IMR-90 (cell line): ENCODE results near the gene CEACAM8. TPM values are rescaled to one million over a fixed set of nuclear protein-coding genes. Genes with fewer than 3 reads are reported as not detected.

ENCODE experiments used
- ATAC-seq: fragments of 200-7000 bp; cut with Tn5 transposase; 2 replicates; pipeline ENCODE4 v1.9.1; 2020; ENCODE audit warnings: low read depth, mild to moderate bottlenecking, moderate library complexity
- BruUV-seq: library from RNA; stranded (reverse); fragments of 400-500 nt; replicated peaks from 2 replicates; lab custom pipeline; 2021; lab: Mats Ljungman, UMichigan
- CTCF ChIA-PET: fragments of 300-600 bp; formaldehyde crosslinking; extraction: SDS; loops from one replicate; lab custom pipeline; 2021; ENCODE audit warnings: antibody characterized with exemption; lab: Yijun Ruan, JAX
- POLR2A ChIA-PET: fragments of 300-600 bp; sonication (Branson Sonifier 250); formaldehyde crosslinking; loops from one replicate; lab custom pipeline; 2022; ENCODE audit warnings: antibody characterized with exemption; ENCODE audit not compliant: unreplicated experiment; lab: Charles Lee
- DNase-seq: peaks from one replicate; pipeline ENCODE4 v3.0.0; 2013
- H2AFZ ChIP-seq: replicated peaks from 2 replicates; pipeline ENCODE3; 2013; ENCODE audit warnings: low read length, mild to moderate bottlenecking; ENCODE audit not compliant: poor library complexity
- H2AK5ac ChIP-seq: 2 replicates; pipeline ENCODE4 v1.6.1; 2013; ENCODE audit warnings: low read depth, low read length, inconsistent platforms
- H2AK9ac ChIP-seq: replicated peaks from 2 replicates; pipeline ENCODE3; 2013; ENCODE audit warnings: mild to moderate bottlenecking, low read depth, low read length, moderate library complexity; ENCODE audit not compliant: poor library complexity
- H2BK120ac ChIP-seq: 2 replicates; pipeline ENCODE4 v1.6.1; 2013; ENCODE audit warnings: low read depth, low read length, inconsistent platforms
- H2BK15ac ChIP-seq: 3 replicates; pipeline ENCODE4 v1.6.1; 2013; ENCODE audit warnings: low read depth, low read length, inconsistent platforms
- H2BK20ac ChIP-seq: 2 replicates; pipeline ENCODE4 v1.6.1; 2013; ENCODE audit warnings: low read depth, mild to moderate bottlenecking, inconsistent platforms, low read length, moderate library complexity
- H2BK5ac ChIP-seq: 2 replicates; pipeline ENCODE4 v1.6.1; 2013; ENCODE audit warnings: mild to moderate bottlenecking, low read depth, low read length, inconsistent platforms; ENCODE audit not compliant: poor library complexity, severe bottlenecking
- H3K14ac ChIP-seq: replicated peaks from 2 replicates; pipeline ENCODE4 v1.6.1; 2013; ENCODE audit warnings: low read depth, low read length, inconsistent platforms
- H3K18ac ChIP-seq: 2 replicates; pipeline ENCODE4 v1.6.1; 2013; ENCODE audit warnings: low read depth, low read length, control low read depth
- H3K23ac ChIP-seq: 2 replicates; pipeline ENCODE4 v1.6.1; 2013; ENCODE audit warnings: low read depth, low read length, inconsistent platforms
- H3K27ac ChIP-seq: 2 replicates; pipeline ENCODE4 v1.5.1; 2013; ENCODE audit warnings: mild to moderate bottlenecking, control low read depth, low read length; ENCODE audit not compliant: insufficient read depth
- H3K27me3 ChIP-seq: 2 replicates; pipeline ENCODE4 v1.6.1; 2013; ENCODE audit warnings: low read length; ENCODE audit not compliant: control insufficient read depth, insufficient read depth
- H3K36me3 ChIP-seq: 2 replicates; pipeline ENCODE4 v1.6.1; 2013; ENCODE audit warnings: low read length, mixed read lengths; ENCODE audit not compliant: control insufficient read depth, insufficient read depth
- H3K4ac ChIP-seq: 2 replicates; pipeline ENCODE4 v1.6.1; 2013; ENCODE audit warnings: low read depth, low read length, inconsistent platforms
- H3K4me1 ChIP-seq: 2 replicates; pipeline ENCODE4 v1.6.1; 2013; ENCODE audit warnings: low read length, mixed read lengths; ENCODE audit not compliant: control insufficient read depth, insufficient read depth
- H3K4me2 ChIP-seq: 2 replicates; pipeline ENCODE4 v1.6.1; 2013; ENCODE audit warnings: low read depth, mild to moderate bottlenecking, control low read depth, low read length, moderate library complexity
- H3K4me3 ChIP-seq: 2 replicates; pipeline ENCODE4 v1.5.1; 2013; ENCODE audit warnings: low read depth, mild to moderate bottlenecking, control low read depth, low read length, moderate library complexity; ENCODE audit not compliant: insufficient read depth
- H3K56ac ChIP-seq: 2 replicates; pipeline ENCODE4 v1.6.1; 2013; ENCODE audit warnings: low read length, inconsistent platforms; ENCODE audit not compliant: insufficient read depth; ENCODE audit errors: extremely low read depth
- H3K79me1 ChIP-seq, 2 experiments: 2 replicates each; pipeline ENCODE4 v1.6.1; 2013; ENCODE audit warnings: low read length in 2 of 2, inconsistent platforms in 1 of 2, low read depth in 1 of 2
- H3K9ac ChIP-seq: 2 replicates; pipeline ENCODE4 v1.6.1; 2013; ENCODE audit warnings: low read depth, low read length, control low read depth
- H3K9me1 ChIP-seq: 2 replicates; pipeline ENCODE4 v1.6.1; 2013; ENCODE audit warnings: low read length, inconsistent platforms; ENCODE audit not compliant: insufficient read depth
- H3K9me3 ChIP-seq: 2 replicates; pipeline ENCODE4 v1.6.1; 2013; ENCODE audit warnings: low read length; ENCODE audit not compliant: control insufficient read depth, insufficient read depth
- H4K20me1 ChIP-seq: 2 replicates; pipeline ENCODE4 v1.6.1; 2013; ENCODE audit warnings: low read length, inconsistent platforms; ENCODE audit not compliant: insufficient read depth
- H4K5ac ChIP-seq: 2 replicates; pipeline ENCODE4 v1.6.1; 2013; ENCODE audit warnings: mild to moderate bottlenecking, low read depth, low read length, control low read depth
- H4K8ac ChIP-seq, 2 experiments: 2 replicates each; pipeline ENCODE4 v1.6.1; 2013; ENCODE audit warnings: low read depth in 2 of 2, low read length in 2 of 2, control low read depth in 1 of 2, inconsistent platforms in 1 of 2
- H4K91ac ChIP-seq: 2 replicates; pipeline ENCODE4 v1.6.1; 2013; ENCODE audit warnings: low read depth, low read length, inconsistent platforms; ENCODE audit not compliant: insufficient read depth
- BHLHE40 ChIP-seq: fragments of 150-350 bp; IDR thresholded peaks from 2 replicates; pipeline ENCODE4 v1.6.1; 2016; ENCODE audit warnings: mild to moderate bottlenecking, low read depth, low read length
- CEBPB ChIP-seq: IDR thresholded peaks from 2 replicates; pipeline ENCODE4 v1.6.1; 2012; ENCODE audit warnings: low read depth, low read length, improper control_type of control experiment
- CHD1 ChIP-seq: IDR thresholded peaks from 2 replicates; pipeline ENCODE4 v1.6.1; 2012; ENCODE audit warnings: low read depth, low read length, improper control_type of control experiment
- FOS ChIP-seq: fragments of 150-350 bp; IDR thresholded peaks from 2 replicates; pipeline ENCODE4 v1.6.1; 2016; ENCODE audit warnings: low read depth, low read length
- MAFK ChIP-seq: IDR thresholded peaks from 2 replicates; pipeline ENCODE4 v1.6.1; 2012; ENCODE audit warnings: low read depth, low read length, improper control_type of control experiment
- MAZ ChIP-seq: IDR thresholded peaks from 2 replicates; pipeline ENCODE4 v1.6.1; 2012; ENCODE audit warnings: low read depth, mild to moderate bottlenecking, low read length, improper control_type of control experiment, moderate library complexity, borderline replicate concordance
- MXI1 ChIP-seq: IDR thresholded peaks from 2 replicates; pipeline ENCODE4 v1.6.1; 2012; ENCODE audit warnings: low read depth, mild to moderate bottlenecking, low read length, moderate library complexity, borderline replicate concordance
- NFE2L2 ChIP-seq: fragments of 150-350 bp; IDR thresholded peaks from 2 replicates; pipeline ENCODE4 v1.6.1; 2016; ENCODE audit warnings: low read depth, mild to moderate bottlenecking, low read length
- POLR2A ChIP-seq: IDR thresholded peaks from 2 replicates; pipeline ENCODE4 v1.6.1; 2012; ENCODE audit warnings: mild to moderate bottlenecking, low read depth, low read length
- RAD21 ChIP-seq: IDR thresholded peaks from 2 replicates; pipeline ENCODE4 v1.6.1; 2012; ENCODE audit warnings: low read length, improper control_type of control experiment
- RCOR1 ChIP-seq: IDR thresholded peaks from 2 replicates; pipeline ENCODE4 v1.6.1; 2012; ENCODE audit warnings: mild to moderate bottlenecking, low read length, improper control_type of control experiment; ENCODE audit not compliant: insufficient replicate concordance
- RFX5 ChIP-seq: IDR thresholded peaks from 2 replicates; pipeline ENCODE4 v1.8.0; 2012; ENCODE audit warnings: low read depth, mild to moderate bottlenecking, low read length, moderate library complexity
- SMC3 ChIP-seq: fragments of 150-350 bp; IDR thresholded peaks from 2 replicates; pipeline ENCODE4 v1.6.1; 2016; ENCODE audit warnings: low read depth, mild to moderate bottlenecking, antibody characterized with exemption, low read length, moderate library complexity
- WGBS, 2 experiments: methylation state at CpG; one replicate each; pipeline versions ENCODE4 v1.1.5 to v1.1.7; 2013; ENCODE audit warnings: missing lambda C conversion rate in 2 of 2; ENCODE audit not compliant: insufficient read length in 1 of 2; ENCODE audit errors: extremely low coverage in 2 of 2; 5-methylcytosine and 5-hydroxymethylcytosine counted together
- dilution Hi-C: fragments of 300-500 bp; cut with HindIII; formaldehyde crosslinking; loops from one replicate; pipeline ENCODE4 v1.14.3; 2018; ENCODE audit warnings: low sequenced_read_pairs; ENCODE audit not compliant: unreplicated experiment
- in situ Hi-C: fragments of 300-500 bp; cut with MboI; formaldehyde crosslinking; loops from 3 replicates; pipeline ENCODE4 v1.14.3; 2019; ENCODE audit warnings: low sequenced_read_pairs, inconsistent platforms, mixed read lengths
- intact Hi-C: fragments of 100-400 bp; cut with micrococcal nuclease; formaldehyde crosslinking; loops from 2 replicates; pipeline ENCODE4 v1.10.0; 2022
- polyA plus RNA-seq, 3 experiments: library from polyadenylated mRNA; depleted of rRNA; stranded (reverse); fragments of >200 nt; gene quantifications; 2 replicates each; pipeline ENCODE4 v1.2.3, GENCODE V29; 2012; ENCODE audit warnings: low replicate concordance in 1 of 3
- total RNA-seq: library from RNA; depleted of rRNA; stranded (reverse); fragments of >200 nt; gene quantifications from 2 replicates; pipeline ENCODE4 v1.2.3, GENCODE V29; 2012
- TF ChIP-seq, protein P1 (sequence below): conservative IDR thresholded peaks from 2 replicates; pipeline ENCODE4 v1.5.1; 2012; ENCODE audit warnings: mild to moderate bottlenecking, low read depth, low read length, improper control_type of control experiment
- TF ChIP-seq, protein P2 (sequence below): fragments of 150-350 bp; IDR thresholded peaks from 2 replicates; pipeline ENCODE4 v1.6.1; 2016; ENCODE audit warnings: low read depth, mild to moderate bottlenecking, low read length, moderate library complexity, borderline replicate concordance
- TF ChIP-seq, protein P3 (sequence below): fragments of 150-350 bp; IDR thresholded peaks from 2 replicates; pipeline ENCODE4 v1.6.1; 2017; ENCODE audit warnings: mild to moderate bottlenecking, antibody characterized with exemption, low read length, low read depth

The CEACAM8 gene
- total and polyA plus RNA-seq, 2 of the 4 experiments (the other 2 are of a cell fraction): not detected

DNA sequence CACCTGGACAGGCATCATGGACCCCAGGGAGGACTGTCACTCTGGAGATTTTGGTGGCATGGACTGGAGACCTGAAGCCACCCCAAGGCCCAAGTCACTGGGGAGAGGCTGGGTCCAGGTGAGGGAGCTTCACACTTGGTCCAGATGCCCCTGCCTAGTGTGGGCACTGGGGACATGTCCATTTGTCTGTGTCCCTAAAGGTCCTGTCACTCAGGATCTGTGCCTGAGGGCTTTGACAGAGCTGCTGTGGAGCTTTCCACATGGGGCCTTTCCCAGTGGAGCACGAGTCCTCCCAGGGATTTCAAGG lies 40.5 kb upstream of the CEACAM8 start:
- TF ChIP-seq NFE2L2 (no peak), MXI1 (no peak), CHD1 (no peak), MAZ (no peak), SMC3 (no peak), MAFK (no peak), RCOR1 (no peak), CEBPB (no peak), FOS (no peak), RAD21 (no peak), RFX5 (no peak), POLR2A (no peak), BHLHE40 (no peak)
- TF ChIP-seq, protein P1, sequence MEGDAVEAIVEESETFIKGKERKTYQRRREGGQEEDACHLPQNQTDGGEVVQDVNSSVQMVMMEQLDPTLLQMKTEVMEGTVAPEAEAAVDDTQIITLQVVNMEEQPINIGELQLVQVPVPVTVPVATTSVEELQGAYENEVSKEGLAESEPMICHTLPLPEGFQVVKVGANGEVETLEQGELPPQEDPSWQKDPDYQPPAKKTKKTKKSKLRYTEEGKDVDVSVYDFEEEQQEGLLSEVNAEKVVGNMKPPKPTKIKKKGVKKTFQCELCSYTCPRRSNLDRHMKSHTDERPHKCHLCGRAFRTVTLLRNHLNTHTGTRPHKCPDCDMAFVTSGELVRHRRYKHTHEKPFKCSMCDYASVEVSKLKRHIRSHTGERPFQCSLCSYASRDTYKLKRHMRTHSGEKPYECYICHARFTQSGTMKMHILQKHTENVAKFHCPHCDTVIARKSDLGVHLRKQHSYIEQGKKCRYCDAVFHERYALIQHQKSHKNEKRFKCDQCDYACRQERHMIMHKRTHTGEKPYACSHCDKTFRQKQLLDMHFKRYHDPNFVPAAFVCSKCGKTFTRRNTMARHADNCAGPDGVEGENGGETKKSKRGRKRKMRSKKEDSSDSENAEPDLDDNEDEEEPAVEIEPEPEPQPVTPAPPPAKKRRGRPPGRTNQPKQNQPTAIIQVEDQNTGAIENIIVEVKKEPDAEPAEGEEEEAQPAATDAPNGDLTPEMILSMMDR: no peak
- TF ChIP-seq, protein P2, sequence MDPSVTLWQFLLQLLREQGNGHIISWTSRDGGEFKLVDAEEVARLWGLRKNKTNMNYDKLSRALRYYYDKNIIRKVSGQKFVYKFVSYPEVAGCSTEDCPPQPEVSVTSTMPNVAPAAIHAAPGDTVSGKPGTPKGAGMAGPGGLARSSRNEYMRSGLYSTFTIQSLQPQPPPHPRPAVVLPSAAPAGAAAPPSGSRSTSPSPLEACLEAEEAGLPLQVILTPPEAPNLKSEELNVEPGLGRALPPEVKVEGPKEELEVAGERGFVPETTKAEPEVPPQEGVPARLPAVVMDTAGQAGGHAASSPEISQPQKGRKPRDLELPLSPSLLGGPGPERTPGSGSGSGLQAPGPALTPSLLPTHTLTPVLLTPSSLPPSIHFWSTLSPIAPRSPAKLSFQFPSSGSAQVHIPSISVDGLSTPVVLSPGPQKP: no peak
- TF ChIP-seq, protein P3, sequence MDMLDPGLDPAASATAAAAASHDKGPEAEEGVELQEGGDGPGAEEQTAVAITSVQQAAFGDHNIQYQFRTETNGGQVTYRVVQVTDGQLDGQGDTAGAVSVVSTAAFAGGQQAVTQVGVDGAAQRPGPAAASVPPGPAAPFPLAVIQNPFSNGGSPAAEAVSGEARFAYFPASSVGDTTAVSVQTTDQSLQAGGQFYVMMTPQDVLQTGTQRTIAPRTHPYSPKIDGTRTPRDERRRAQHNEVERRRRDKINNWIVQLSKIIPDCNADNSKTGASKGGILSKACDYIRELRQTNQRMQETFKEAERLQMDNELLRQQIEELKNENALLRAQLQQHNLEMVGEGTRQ: no peak
- Histone ChIP-seq H3K56ac (no peak overlapping the region), H4K5ac (no peak overlapping the region), H3K14ac (no peak overlapping the region), H3K27me3 (peaks cover 20% of the 10 kb centered on the region), H3K4me1 (no peaks in the 10 kb centered on the region), H4K20me1 (no peaks in the 10 kb centered on the region), H3K27ac (no peak overlapping the region), H3K9me3 (no peaks in the 10 kb centered on the region), H3K4me3 (no peak overlapping the region), H3K4me2 (no peak overlapping the region), H4K8ac (no peak overlapping the region), H3K4ac (no peak overlapping the region), H2BK120ac (no peak overlapping the region), H2BK15ac (no peak overlapping the region), H3K18ac (no peak overlapping the region), H4K91ac (no peak overlapping the region), H3K36me3 (no peaks in the 10 kb centered on the region), H3K9ac (no peak overlapping the region), H2BK20ac (no peak overlapping the region), H3K9me1 (no peaks in the 10 kb centered on the region), H3K79me1 (no peaks in the 10 kb centered on the region), H2AK5ac (no peak overlapping the region), H3K23ac (no peak overlapping the region), H2AFZ (no peak overlapping the region), H2AK9ac (no peak overlapping the region), H2BK5ac (no peak overlapping the region)
- dilution Hi-C loops (no loop called here), in situ Hi-C loops (no loop called here), intact Hi-C loops (loop anchor here (10.0 kb wide), 1 partner anchor 90 kb away; no protein-coding TSS in a partner anchor)
- no CpG with 5 or more reads among the region's 1 CpG for WGBS, 2 experiments
- CTCF ChIA-PET: interaction anchor here (0.6 to 1.2 kb wide), 5 partner anchors 10 to 59 kb away, joined by 3 to 6 read pairs (median 3); no protein-coding TSS in a partner anchor
- DNase-seq: no peak
- no peak for ATAC-seq
- POLR2A ChIA-PET: interaction anchor here (1.0 kb wide), 1 partner anchor 156 kb away, joined by 3 read pairs; no protein-coding TSS in a partner anchor
- BruUV-seq: no TSS peak
